Measurements from ENCODE around the gene DYNC2I2. TPM values are rescaled to one million over a fixed set of nuclear protein-coding genes. Genes with fewer than 3 reads are reported as not detected.

Gene DYNC2I2
- total and polyA plus RNA-seq, 4 donors, result 10.9 to 58.0 (median 19.6) TPM

- no peak overlapping the region for H3K27ac ChIP-seq (ENCODE audit: low read depth in 1 of 2, low read length in 2 of 2)
- 90% methylated on average over 4 of the region's 4 CpGs for WGBS
- no peak overlapping the region for H3K9ac ChIP-seq (ENCODE audit: low read depth in 1 of 2, low read length in 2 of 2)
- peaks cover 7 to 60% (median 47%) of the 10 kb centered on the region in 4 donors for H3K36me3 ChIP-seq (ENCODE audit: control insufficient read depth in 4 of 4, insufficient read depth in 3 of 4, low read depth in 1 of 4, low read length in 3 of 4)
- H3K9me3 ChIP-seq (ENCODE audit: control insufficient read depth in 4 of 4, low read length in 3 of 4), result no peaks in the 10 kb centered on the region
- no peaks in the 10 kb centered on the region for H3K4me1 ChIP-seq (ENCODE audit: control insufficient read depth in 4 of 4, insufficient read depth in 4 of 4, low read length in 3 of 4)
- no peak overlapping the region for H3K4me3 ChIP-seq (ENCODE audit: low read depth in 1 of 3, low read length in 3 of 3)
- no peaks in the 10 kb centered on the region for H3K27me3 ChIP-seq (ENCODE audit: control insufficient read depth in 4 of 4, insufficient read depth in 4 of 4, low read length in 3 of 4)
- no peak for DNase-seq (ENCODE audit: low spot score)
- TF ChIP-seq EGR1 (IDR thresholded peaks at IDR 0.05; ENCODE audit: low read depth in 2 of 2) (no peak), TAF1 (conservative IDR thresholded peaks at IDR 0.05) (no peak), RAD21 (IDR thresholded peaks at IDR 0.05) (no peak), FOXA1 (IDR thresholded peaks at IDR 0.05) (no peak), JUND (IDR thresholded peaks at IDR 0.05) (no peak), FOXA2 (IDR thresholded peaks at IDR 0.05) (no peak), ATF3 (IDR thresholded peaks at IDR 0.05) (no peak), GABPA (IDR thresholded peaks at IDR 0.05 in 1 of 2, conservative IDR thresholded peaks at IDR 0.05 in 1 of 2) (no peak), RXRA (IDR thresholded peaks at IDR 0.05) (no peak), YY1 (IDR thresholded peaks at IDR 0.05) (no peak), REST (IDR thresholded peaks at IDR 0.05) (no peak), HNF4G (IDR thresholded peaks at IDR 0.05) (no peak), HNF4A (conservative IDR thresholded peaks at IDR 0.05) (no peak), ZBTB33 (IDR thresholded peaks at IDR 0.05) (no peak)
Observed at GRCh38 chr9:128600099-128600498, 56.5 kb downstream of the DYNC2I2 start.

GRCh38 chr9:128595471-128595870 lies 61.2 kb downstream of the DYNC2I2 start:
- no peaks in the 10 kb centered on the region for H3K9me3 ChIP-seq (ENCODE audit: control insufficient read depth in 4 of 4, low read length in 3 of 4)
- H3K27ac ChIP-seq (ENCODE audit: low read depth in 1 of 2, low read length in 2 of 2), result no peak overlapping the region
- H3K9ac ChIP-seq (ENCODE audit: low read depth in 1 of 2, low read length in 2 of 2), result no peak overlapping the region
- H3K27me3 ChIP-seq (ENCODE audit: control insufficient read depth in 4 of 4, insufficient read depth in 4 of 4, low read length in 3 of 4), result no peaks in the 10 kb centered on the region
- WGBS, result 91% methylated on average over 4 of the region's 4 CpGs
- peaks cover 15 to 82% (median 60%) of the 10 kb centered on the region in 4 donors for H3K36me3 ChIP-seq (ENCODE audit: control insufficient read depth in 4 of 4, insufficient read depth in 3 of 4, low read depth in 1 of 4, low read length in 3 of 4)
- TF ChIP-seq NR2F2 (IDR thresholded peaks at IDR 0.05), result no peak
- TF ChIP-seq RXRA (IDR thresholded peaks at IDR 0.05), result no peak
- TF ChIP-seq SP1 (IDR thresholded peaks at IDR 0.05), result no peak
- no peak for TF ChIP-seq HNF4G (IDR thresholded peaks at IDR 0.05)
- TF ChIP-seq TAF1 (conservative IDR thresholded peaks at IDR 0.05), result no peak
- TF ChIP-seq YY1 (IDR thresholded peaks at IDR 0.05), result no peak
- no peak for TF ChIP-seq ATF3 (IDR thresholded peaks at IDR 0.05)
- no peak for TF ChIP-seq HNF4A (conservative IDR thresholded peaks at IDR 0.05)
- no peak for TF ChIP-seq MAX (IDR thresholded peaks at IDR 0.05)
- no peak for TF ChIP-seq EGR1 (IDR thresholded peaks at IDR 0.05; ENCODE audit: low read depth in 2 of 2)
- TF ChIP-seq ZBTB33 (IDR thresholded peaks at IDR 0.05), result no peak
- no peak for TF ChIP-seq REST (IDR thresholded peaks at IDR 0.05)
- no peak for TF ChIP-seq CTCF (IDR thresholded peaks at IDR 0.05; ENCODE audit: low read depth, low read length, missing input control)
- TF ChIP-seq JUND (IDR thresholded peaks at IDR 0.05), result no peak
- TF ChIP-seq FOXA1 (IDR thresholded peaks at IDR 0.05), result no peak
- DNase-seq (ENCODE audit: low spot score), result no peak
- no peak overlapping the region for H3K4me3 ChIP-seq (ENCODE audit: low read depth in 1 of 3, low read length in 3 of 3)
- no peaks in the 10 kb centered on the region for H3K4me1 ChIP-seq (ENCODE audit: control insufficient read depth in 4 of 4, insufficient read depth in 4 of 4, low read length in 3 of 4)
